A549 (cell line): ENCODE measurements around the gene CASP10. TPM values are rescaled to one million over a fixed set of nuclear protein-coding genes. Genes with fewer than 3 reads are reported as not detected.
A peak's percentile ranks its signal among the peaks of the same experiment; 100 is the strongest.
"Not testable (repeated sequence)": the region's sequence is repeated elsewhere in the genome, so short reads cannot be mapped to it uniquely, and the experiment has no call there.

Experiments used
- ATAC-seq, 2 experiments: fragments of 200-7000 bp in 1 of 2; fragments of >200 bp in 1 of 2; cut with Nextera tagmentation in 1 of 2; cut with Tn5 transposase in 1 of 2; 3 replicates each; pipeline versions ENCODE4 v1.8.0 to v1.9.1; 2018 to 2020; ENCODE audit warnings: mild to moderate bottlenecking in 1 of 2, moderate library complexity in 1 of 2
- CTCF ChIA-PET: fragments of 300-600 bp; sonication (Branson Sonifier 250); formaldehyde crosslinking; extraction: SDS; loops from one replicate; lab custom pipeline; 2021; ENCODE audit warnings: antibody characterized with exemption, inconsistent platforms; lab: Yijun Ruan, JAX
- POLR2A ChIA-PET: fragments of 350-600 bp; formaldehyde crosslinking; extraction: SDS; loops from one replicate; lab custom pipeline; 2021; ENCODE audit warnings: antibody characterized with exemption, inconsistent platforms; lab: Yijun Ruan, JAX
- DNase-seq, 2 experiments: peaks; one replicate each; pipeline versions ENCODE4 v3.0.0 to v3.0.0-alpha.2; 2011 to 2016; ENCODE audit warnings: low read depth in 1 of 2, low spot score in 1 of 2
- FAIRE-seq: peaks from 2 replicates; lab custom pipeline; 2011; peaks lifted over from hg19 to GRCh38; lab: Jason Lieb, UNC
- H3K27ac ChIP-seq, 2 experiments: fragments of >200 bp; sonication (Bioruptor Twin); formaldehyde crosslinking; 3 replicates each; pipeline ENCODE4 v1.5.1; 2016 to 2017
- H3K4me1 ChIP-seq: fragments of >200 bp; sonication (Bioruptor Twin); formaldehyde crosslinking; 3 replicates; pipeline ENCODE4 v1.6.1; 2016
- H3K4me2 ChIP-seq: fragments of >200 bp; sonication (Bioruptor Twin); formaldehyde crosslinking; 3 replicates; pipeline ENCODE4 v1.6.1; 2016
- H3K4me3 ChIP-seq: fragments of >200 bp; sonication (Bioruptor Twin); formaldehyde crosslinking; 3 replicates; pipeline ENCODE4 v1.5.1; 2016
- H3K9me3 ChIP-seq: fragments of >200 bp; sonication (Bioruptor Twin); formaldehyde crosslinking; 3 replicates; pipeline ENCODE4 v1.6.1; 2016
- CEBPB ChIP-seq, 2 experiments: fragments of >200 bp in 1 of 2; sonication (Bioruptor Twin) in 1 of 2; formaldehyde crosslinking in 1 of 2; IDR thresholded peaks; 2 replicates each; pipeline ENCODE4 v1.6.1; 2012 to 2016
- FOSL2 ChIP-seq, 2 experiments: fragments of 450-650 bp in 1 of 2; fragments of >200 bp in 1 of 2; sonication (Bioruptor Twin) in 1 of 2; formaldehyde crosslinking; IDR thresholded peaks; 2 replicates each; pipeline versions ENCODE4 v1.5.0 to v1.6.1; 2016 to 2020; ENCODE audit warnings: mild to moderate bottlenecking in 1 of 2, moderate library complexity in 1 of 2
- HDAC2 ChIP-seq: fragments of 200-600 bp; sonication (generic); IDR thresholded peaks from 2 replicates; pipeline ENCODE4 v1.6.1; 2016
- HOXB5 ChIP-seq: fragments of 250-450 bp; sonication (Bioruptor Pico); IDR thresholded peaks from 2 replicates; pipeline ENCODE4 v1.5.0; 2020; ENCODE audit warnings: mild to moderate bottlenecking, moderate library complexity
- KDM1A ChIP-seq: fragments of 200-600 bp; sonication (generic); IDR thresholded peaks from 2 replicates; pipeline ENCODE4 v1.6.1; 2016; ENCODE audit warnings: low read depth, mild to moderate bottlenecking
- KDM5A ChIP-seq: fragments of 200-600 bp; sonication (generic); IDR thresholded peaks from 2 replicates; pipeline ENCODE4 v1.6.1; 2016; ENCODE audit warnings: antibody characterized with exemption, mild to moderate bottlenecking
- MYC ChIP-seq: IDR thresholded peaks from 2 replicates; pipeline ENCODE4 v1.6.1; 2012; ENCODE audit warnings: mild to moderate bottlenecking, inconsistent platforms, low read length, improper control_type of control experiment, borderline replicate concordance
- NPAS2 ChIP-seq: fragments of 250-450 bp; sonication (Bioruptor Pico); IDR thresholded peaks from 2 replicates; pipeline ENCODE4 v1.8.0; 2022; ENCODE audit warnings: mild to moderate bottlenecking, moderate library complexity, borderline replicate concordance
- RCOR1 ChIP-seq: fragments of 150-350 bp; IDR thresholded peaks from 2 replicates; pipeline ENCODE4 v1.6.1; 2014; ENCODE audit warnings: antibody characterized with exemption, low read length, low read depth
- SREBF2 ChIP-seq: fragments of 450-650 bp; IDR thresholded peaks from 2 replicates; pipeline ENCODE4 v1.6.1; 2014; ENCODE audit warnings: mild to moderate bottlenecking, moderate library complexity
- ZC3H11A ChIP-seq: fragments of 450-650 bp; IDR thresholded peaks from 2 replicates; pipeline ENCODE4 v1.6.1; 2014; ENCODE audit warnings: antibody characterized with exemption, mild to moderate bottlenecking
- ZNF302 ChIP-seq: fragments of 250-450 bp; sonication (Bioruptor Pico); IDR thresholded peaks from 2 replicates; pipeline ENCODE4 v1.9.0; 2021; ENCODE audit warnings: inconsistent platforms, mild to moderate bottlenecking, moderate library complexity
- WGBS: methylation state at CpG from one replicate; pipeline ENCODE4 v1.1.6; 2017; ENCODE audit errors: missing lambda C conversion rate; 5-methylcytosine and 5-hydroxymethylcytosine counted together
- polyA plus RNA-seq, 4 experiments: library from polyadenylated mRNA; depleted of rRNA in 3 of 4; stranded (reverse); fragments of >200 nt; fragmentation: RNase III in 1 of 4; extraction: RNeasy Plus Mini Kit Qiagen cat#74134 plus additional on column Dnase treatment in 1 of 4; gene quantifications; 2 replicates in 3 of 4; 3 replicates in 1 of 4; pipeline ENCODE4 v1.2.3, GENCODE V29; 2011 to 2017
- TF ChIP-seq, protein P1 (sequence below): fragments of 200-600 bp; sonication (generic); IDR thresholded peaks from 2 replicates; pipeline ENCODE4 v1.6.1; 2016; ENCODE audit warnings: antibody characterized with exemption, mild to moderate bottlenecking, moderate library complexity
- TF ChIP-seq, protein P2 (sequence below): IDR thresholded peaks from 2 replicates; pipeline ENCODE4 v1.6.1; 2012

Gene CASP10
- polyA plus RNA-seq, 2 of the 4 experiments (the other 2 are of a cell fraction), result 3.0 to 6.5 TPM

DNA sequence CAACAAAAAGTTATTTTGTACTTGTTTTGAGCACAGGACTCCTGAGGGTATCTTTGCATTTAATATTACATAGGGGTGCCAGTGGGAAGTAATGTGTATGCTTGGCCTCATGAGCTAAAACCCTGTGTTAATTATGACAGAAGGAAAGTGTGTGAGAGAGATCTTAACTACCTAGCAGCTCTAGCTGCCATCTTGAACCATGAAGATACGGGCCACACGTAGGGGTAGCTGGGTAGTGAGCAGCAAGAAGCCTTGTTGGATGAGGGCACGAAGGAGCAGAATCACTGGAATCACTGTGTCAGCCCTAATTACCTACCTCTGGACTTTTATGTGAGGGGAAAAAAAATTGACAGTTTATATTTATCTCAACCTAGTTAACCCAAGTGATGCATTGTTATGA, 15.4 kb upstream of the CASP10 start (continued):
- TF ChIP-seq, protein P1, sequence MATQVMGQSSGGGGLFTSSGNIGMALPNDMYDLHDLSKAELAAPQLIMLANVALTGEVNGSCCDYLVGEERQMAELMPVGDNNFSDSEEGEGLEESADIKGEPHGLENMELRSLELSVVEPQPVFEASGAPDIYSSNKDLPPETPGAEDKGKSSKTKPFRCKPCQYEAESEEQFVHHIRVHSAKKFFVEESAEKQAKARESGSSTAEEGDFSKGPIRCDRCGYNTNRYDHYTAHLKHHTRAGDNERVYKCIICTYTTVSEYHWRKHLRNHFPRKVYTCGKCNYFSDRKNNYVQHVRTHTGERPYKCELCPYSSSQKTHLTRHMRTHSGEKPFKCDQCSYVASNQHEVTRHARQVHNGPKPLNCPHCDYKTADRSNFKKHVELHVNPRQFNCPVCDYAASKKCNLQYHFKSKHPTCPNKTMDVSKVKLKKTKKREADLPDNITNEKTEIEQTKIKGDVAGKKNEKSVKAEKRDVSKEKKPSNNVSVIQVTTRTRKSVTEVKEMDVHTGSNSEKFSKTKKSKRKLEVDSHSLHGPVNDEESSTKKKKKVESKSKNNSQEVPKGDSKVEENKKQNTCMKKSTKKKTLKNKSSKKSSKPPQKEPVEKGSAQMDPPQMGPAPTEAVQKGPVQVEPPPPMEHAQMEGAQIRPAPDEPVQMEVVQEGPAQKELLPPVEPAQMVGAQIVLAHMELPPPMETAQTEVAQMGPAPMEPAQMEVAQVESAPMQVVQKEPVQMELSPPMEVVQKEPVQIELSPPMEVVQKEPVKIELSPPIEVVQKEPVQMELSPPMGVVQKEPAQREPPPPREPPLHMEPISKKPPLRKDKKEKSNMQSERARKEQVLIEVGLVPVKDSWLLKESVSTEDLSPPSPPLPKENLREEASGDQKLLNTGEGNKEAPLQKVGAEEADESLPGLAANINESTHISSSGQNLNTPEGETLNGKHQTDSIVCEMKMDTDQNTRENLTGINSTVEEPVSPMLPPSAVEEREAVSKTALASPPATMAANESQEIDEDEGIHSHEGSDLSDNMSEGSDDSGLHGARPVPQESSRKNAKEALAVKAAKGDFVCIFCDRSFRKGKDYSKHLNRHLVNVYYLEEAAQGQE, result no peak
- TF ChIP-seq SREBF2 (no peak), ZNF302 (CRISPR knock-in tag) (no peak), HDAC2 (no peak), KDM1A (no peak), MYC (no peak)
- TF ChIP-seq, protein P2, sequence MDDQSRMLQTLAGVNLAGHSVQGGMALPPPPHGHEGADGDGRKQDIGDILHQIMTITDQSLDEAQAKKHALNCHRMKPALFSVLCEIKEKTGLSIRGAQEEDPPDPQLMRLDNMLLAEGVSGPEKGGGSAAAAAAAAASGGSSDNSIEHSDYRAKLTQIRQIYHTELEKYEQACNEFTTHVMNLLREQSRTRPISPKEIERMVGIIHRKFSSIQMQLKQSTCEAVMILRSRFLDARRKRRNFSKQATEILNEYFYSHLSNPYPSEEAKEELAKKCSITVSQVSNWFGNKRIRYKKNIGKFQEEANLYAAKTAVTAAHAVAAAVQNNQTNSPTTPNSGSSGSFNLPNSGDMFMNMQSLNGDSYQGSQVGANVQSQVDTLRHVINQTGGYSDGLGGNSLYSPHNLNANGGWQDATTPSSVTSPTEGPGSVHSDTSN, result no peak

DNA sequence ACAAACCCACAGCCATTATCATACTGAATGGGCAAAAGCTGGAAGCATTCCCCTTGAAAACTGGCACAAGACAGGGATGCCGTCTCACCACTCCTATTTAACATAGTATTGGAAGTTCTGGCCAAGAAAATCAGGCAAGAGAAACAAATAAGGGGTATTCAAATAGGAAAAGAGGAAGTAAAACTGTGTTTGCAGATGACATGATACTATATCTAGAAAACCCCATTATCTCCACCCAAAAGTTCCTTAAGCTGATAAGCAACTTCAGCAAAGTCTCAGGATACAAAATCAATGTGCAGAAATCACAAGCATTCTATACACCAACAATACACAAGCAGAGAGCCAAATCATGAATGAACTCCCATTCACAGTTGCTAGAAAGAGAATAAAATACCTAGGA, 14.4 kb upstream of the CASP10 start:
- ATAC-seq, DNase-seq, H3K4me3 ChIP-seq, H3K27ac ChIP-seq, FAIRE-seq, H3K4me1 ChIP-seq, H3K4me2 ChIP-seq, POLR2A ChIA-PET: not testable (repeated sequence)
- CTCF ChIA-PET, result interaction anchor here (1.0 to 3.2 kb wide), 3 partner anchors 9 to 100 kb away, joined by 4 to 21 read pairs (median 5); no protein-coding TSS in a partner anchor
- H3K9me3 ChIP-seq, result peaks cover 32% of the 10 kb centered on the region
- 96% methylated on average over 1 of the region's 1 CpG for WGBS

DNA sequence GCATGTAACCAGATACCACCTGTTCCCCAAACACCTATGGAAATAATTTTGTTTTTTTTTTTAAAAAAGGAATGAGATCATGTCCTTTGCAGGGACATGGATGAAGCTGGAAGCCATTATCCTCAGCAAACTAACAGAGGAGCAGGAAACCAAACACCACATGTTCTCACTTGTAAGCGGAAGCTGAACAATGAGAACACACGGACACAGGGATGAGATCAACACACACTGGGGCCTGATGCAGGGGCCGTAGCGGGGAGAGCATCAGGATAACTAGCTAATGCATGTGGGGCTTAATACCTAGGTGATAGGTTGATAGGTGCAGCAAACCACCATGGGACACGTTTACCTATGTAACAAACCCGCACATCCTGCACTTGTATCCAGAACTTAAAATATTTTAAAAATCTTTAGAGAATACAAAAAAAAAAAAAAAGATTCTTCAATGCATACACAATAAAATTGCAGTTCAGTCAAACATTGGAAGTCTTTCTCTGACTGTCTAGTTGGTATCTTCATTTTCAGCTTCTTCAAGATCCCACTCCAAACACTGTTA, 11.6 kb upstream of the CASP10 start:
- ATAC-seq (0 out of 6 replicates have a peak, but pooled peaks of 1 of the 2 experiments have one; percentile 18), DNase-seq (no peak), FAIRE-seq (no peak)
- WGBS, result 95% methylated on average over 6 of the region's 6 CpGs
- no peak overlapping the region for H3K27ac ChIP-seq
- POLR2A ChIA-PET, result interaction anchor here (0.7 kb wide), 1 partner anchor 20 kb away, joined by 6 read pairs; no protein-coding TSS in a partner anchor
- CTCF ChIA-PET, result interaction anchor here (0.6 to 1.9 kb wide), 10 partner anchors 11 to 270 kb away, joined by 3 to 8 read pairs (median 4); partner anchors contain the start of gene CASP10
- no peak overlapping the region for H3K4me3 ChIP-seq
- 0 out of 3 replicates have a peak, but pooled peaks cover 4% of the 10 kb centered on the region for H3K4me1 ChIP-seq
- TF ChIP-seq NPAS2 (CRISPR knock-in tag), result no peak
- no peak for TF ChIP-seq ZC3H11A
- TF ChIP-seq FOSL2 (IDR thresholded peaks at IDR 0.05), result no peak
- no peak for TF ChIP-seq FOSL2 (CRISPR knock-in tag; IDR thresholded peaks at IDR 0.05)
- TF ChIP-seq SREBF2, result no peak
- no peak for TF ChIP-seq RCOR1
- TF ChIP-seq KDM5A, result no peak
- TF ChIP-seq HOXB5 (CRISPR knock-in tag), result no peak
- no peak for TF ChIP-seq ZNF302 (CRISPR knock-in tag)
- no peak overlapping the region for H3K4me2 ChIP-seq
- H3K9me3 ChIP-seq, result peaks cover 31% of the 10 kb centered on the region

DNA sequence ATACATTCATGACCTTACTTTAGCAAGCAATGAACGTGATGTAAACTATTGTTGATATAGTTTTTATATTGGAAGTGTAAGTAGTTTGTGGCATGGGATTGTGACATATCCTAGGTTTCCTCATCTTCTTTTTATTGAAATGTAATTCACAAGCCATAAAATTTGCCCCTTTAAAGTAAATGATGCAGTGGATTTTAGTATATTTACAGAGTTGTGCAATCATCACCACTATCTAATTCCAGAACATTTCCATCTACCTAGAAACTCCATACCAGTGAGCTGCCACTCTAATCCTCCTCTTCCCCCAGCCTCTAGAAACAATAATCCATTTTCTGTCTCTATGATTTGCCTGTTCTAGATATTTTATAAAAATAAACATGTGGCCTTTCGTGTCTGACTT, 10.7 kb upstream of the CASP10 start:
- POLR2A ChIA-PET, result no interaction called here
- Histone ChIP-seq H3K27ac (no peak overlapping the region), H3K9me3 (peaks cover 23% of the 10 kb centered on the region; the same call in 2 of the 3 replicates), H3K4me1 (0 out of 3 replicates have a peak, but pooled peaks cover 4% of the 10 kb centered on the region), H3K4me3 (no peak overlapping the region), H3K4me2 (no peak overlapping the region)
- no peak for DNase-seq
- ATAC-seq, result no peak
- 58% methylated on average over 2 of the region's 2 CpGs for WGBS
- TF ChIP-seq CEBPB (IDR thresholded peaks at IDR 0.05) (peak; percentile 58; a peak in 2 of 4 replicates), HOXB5 (CRISPR knock-in tag) (no peak)
- no peak for FAIRE-seq
- CTCF ChIA-PET, result interaction anchor here (0.8 to 1.9 kb wide), 5 partner anchors 10 to 267 kb away, joined by 3 to 8 read pairs (median 4); partner anchors contain the start of gene CASP10
